GM23248 (cell line): Measurements from ENCODE around the gene CNTN6.

Experiments used
- EZH2 ChIP-seq: fragments of 200-600 bp; sonication (generic); IDR thresholded peaks from 2 replicates; pipeline ENCODE4 v1.6.1; 2018; ENCODE audit warnings: antibody characterized with exemption, mild to moderate bottlenecking; ENCODE audit not compliant: insufficient read depth, poor library complexity, severe bottlenecking
- EZH2phosphoT487 ChIP-seq: fragments of 200-600 bp; sonication (generic); IDR thresholded peaks from 2 replicates; pipeline ENCODE4 v1.6.1; 2018; ENCODE audit warnings: antibody characterized with exemption, moderate library complexity, mild to moderate bottlenecking, low read depth; ENCODE audit not compliant: insufficient read depth

GRCh38 chr3:1200371-1200770 is 107.5 kb downstream of the CNTN6 start:
- no peak for TF ChIP-seq EZH2
- TF ChIP-seq EZH2phosphoT487, result no peak
